HepG2 (cell line): ENCODE results near the gene PRR36. TPM values are rescaled to one million over a fixed set of nuclear protein-coding genes. Genes with fewer than 3 reads are reported as not detected.

Source experiments
- ARNT ChIP-seq: fragments of 450-650 bp; IDR thresholded peaks from 2 replicates; pipeline ENCODE4 v1.6.1; 2017
- HNF4G ChIP-seq, 2 experiments: sonication (generic) in 1 of 2; formaldehyde crosslinking in 1 of 2; IDR thresholded peaks; 2 replicates each; pipeline versions ENCODE4 v1.4.0 to v1.6.1; 2011 to 2020; ENCODE audit warnings: borderline replicate concordance in 2 of 2, low read depth in 2 of 2, mild to moderate bottlenecking in 2 of 2, low read length in 1 of 2, missing genetic modification reagents in 1 of 2, moderate library complexity in 1 of 2
- MXI1 ChIP-seq: IDR thresholded peaks from 3 replicates; pipeline ENCODE4 v1.6.1; 2012; ENCODE audit warnings: low read depth, low read length, inconsistent platforms, borderline replicate concordance
- NAIF1 ChIP-seq: sonication (generic); formaldehyde crosslinking; IDR thresholded peaks from 2 replicates; pipeline ENCODE4 v1.5.0; 2020; ENCODE audit warnings: mild to moderate bottlenecking, missing genetic modification reagents, borderline replicate concordance
- PLRG1 ChIP-seq: fragments of 450-650 bp; conservative IDR thresholded peaks from 2 replicates; pipeline ENCODE4 v1.6.1; 2016
- POLR2G ChIP-seq: fragments of 200-400 bp; formaldehyde crosslinking; IDR thresholded peaks from 2 replicates; pipeline ENCODE4 v1.6.1; 2018; ENCODE audit warnings: mild to moderate bottlenecking, low read depth, low read length, moderate library complexity
- ZBTB4 ChIP-seq: sonication (generic); formaldehyde crosslinking; IDR thresholded peaks from 2 replicates; pipeline ENCODE4 v1.4.0; 2020; ENCODE audit warnings: missing genetic modification reagents, mild to moderate bottlenecking, borderline replicate concordance
- ZNF121 ChIP-seq: sonication (generic); formaldehyde crosslinking; IDR thresholded peaks from 2 replicates; pipeline ENCODE4 v1.5.0; 2020; ENCODE audit warnings: mild to moderate bottlenecking, missing genetic modification reagents
- ZNF138 ChIP-seq: sonication (generic); formaldehyde crosslinking; IDR thresholded peaks from 2 replicates; pipeline ENCODE4 v1.5.0; 2020; ENCODE audit warnings: mild to moderate bottlenecking, low read depth, missing genetic modification reagents
- ZNF143 ChIP-seq: sonication (generic); formaldehyde crosslinking; IDR thresholded peaks from 2 replicates; pipeline ENCODE4 v1.4.0; 2020; ENCODE audit warnings: missing genetic modification reagents
- ZNF180 ChIP-seq: sonication (generic); formaldehyde crosslinking; IDR thresholded peaks from 2 replicates; pipeline ENCODE4 v1.4.0; 2020; ENCODE audit warnings: low read depth, missing genetic modification reagents, borderline replicate concordance
- ZNF431 ChIP-seq: sonication (generic); formaldehyde crosslinking; IDR thresholded peaks from 2 replicates; pipeline ENCODE4 v1.9.0; 2022; ENCODE audit warnings: missing genetic modification reagents, low read depth, mild to moderate bottlenecking, borderline replicate concordance
- ZNF468 ChIP-seq: sonication (generic); formaldehyde crosslinking; IDR thresholded peaks from 2 replicates; pipeline ENCODE4 v1.8.0; 2022; ENCODE audit warnings: mild to moderate bottlenecking, moderate library complexity, missing genetic modification reagents
- ZNF577 ChIP-seq: sonication (generic); formaldehyde crosslinking; IDR thresholded peaks from 2 replicates; pipeline ENCODE4 v1.4.0; 2020; ENCODE audit warnings: mild to moderate bottlenecking, low read depth, missing genetic modification reagents, borderline replicate concordance
- ZNF670 ChIP-seq: sonication (generic); formaldehyde crosslinking; IDR thresholded peaks from 2 replicates; pipeline ENCODE4 v1.8.0; 2022; ENCODE audit warnings: mild to moderate bottlenecking, missing genetic modification reagents, borderline replicate concordance
- ZNF772 ChIP-seq: sonication (generic); formaldehyde crosslinking; IDR thresholded peaks from 2 replicates; pipeline ENCODE4 v1.5.0; 2020; ENCODE audit warnings: mild to moderate bottlenecking, missing genetic modification reagents
- ZUFSP ChIP-seq: sonication (generic); formaldehyde crosslinking; IDR thresholded peaks from 2 replicates; pipeline ENCODE4 v1.9.0; 2021; ENCODE audit warnings: missing genetic modification reagents, mild to moderate bottlenecking, borderline replicate concordance
- polyA plus RNA-seq, 8 experiments: library from polyadenylated mRNA; depleted of rRNA in 3 of 8; stranded (reverse) in 7 of 8; unstranded in 1 of 8; fragments of >200 nt; fragmentation: Illumina TruSeq in 4 of 8; extraction: Trizol in 4 of 8; gene quantifications; 2 replicates each; pipeline versions ENCODE4 v1.2.1 to v1.2.3, GENCODE V29; 2011 to 2016; ENCODE audit warnings: low read depth in 4 of 8, missing spikeins in 1 of 8, mixed read lengths in 1 of 8; ENCODE audit not compliant: insufficient read depth in 1 of 8
- total RNA-seq, 5 experiments: library from RNA; depleted of rRNA; stranded (reverse); fragments of >200 nt; fragmentation: Illumina TruSeq; extraction: Trizol; gene quantifications; 2 replicates each; pipeline ENCODE4 v1.2.3, GENCODE V29; 2016; ENCODE audit warnings: low read depth in 1 of 5
- TF ChIP-seq, protein P1 (sequence below): sonication (generic); formaldehyde crosslinking; IDR thresholded peaks from 2 replicates; pipeline ENCODE4 v1.8.1; 2023; ENCODE audit warnings: mild to moderate bottlenecking, missing genetic modification reagents
- TF ChIP-seq, protein P2 (sequence below): sonication (generic); formaldehyde crosslinking; IDR thresholded peaks from 2 replicates; pipeline ENCODE4 v1.4.0; 2020; ENCODE audit warnings: mild to moderate bottlenecking, missing genetic modification reagents

Gene PRR36
- total and polyA plus RNA-seq, 2 of the 13 experiments (the other 11 are each of a cell fraction or from before 2014, with no cell fraction given), result 0.07 to 0.17 TPM

- 0 out of 2 replicates have a peak, but pooled peaks have one; percentile 81 for TF ChIP-seq ZBTB4 (CRISPR knock-in tag)
- no peak for TF ChIP-seq ZUFSP
- no peak for TF ChIP-seq ZNF180 (CRISPR knock-in tag)
- no peak for TF ChIP-seq PLRG1
- TF ChIP-seq ZNF143 (CRISPR knock-in tag), result 0 out of 2 replicates have a peak, but pooled peaks have one; percentile 29
- no peak; the same call in 1 of the 2 replicates for TF ChIP-seq POLR2G
- TF ChIP-seq HNF4G (IDR thresholded peaks at IDR 0.05; ENCODE audit: borderline replicate concordance, low read depth, low read length), result peak; percentile 90
- peak; percentile 35; the same call in 1 of the 2 replicates for TF ChIP-seq HNF4G (CRISPR knock-in tag; IDR thresholded peaks at IDR 0.05; ENCODE audit: borderline replicate concordance, low read depth)
- no peak for TF ChIP-seq ARNT
- no peak for TF ChIP-seq NAIF1 (CRISPR knock-in tag)
- TF ChIP-seq ZNF772, result peak; percentile 81; the same call in 1 of the 2 replicates
- TF ChIP-seq MXI1, result peak; percentile 49; the same call in 1 of the 3 replicates
- 0 out of 2 replicates have a peak, but pooled peaks have one; percentile 69 for TF ChIP-seq ZNF431 (CRISPR knock-in tag)
- TF ChIP-seq, protein P1, sequence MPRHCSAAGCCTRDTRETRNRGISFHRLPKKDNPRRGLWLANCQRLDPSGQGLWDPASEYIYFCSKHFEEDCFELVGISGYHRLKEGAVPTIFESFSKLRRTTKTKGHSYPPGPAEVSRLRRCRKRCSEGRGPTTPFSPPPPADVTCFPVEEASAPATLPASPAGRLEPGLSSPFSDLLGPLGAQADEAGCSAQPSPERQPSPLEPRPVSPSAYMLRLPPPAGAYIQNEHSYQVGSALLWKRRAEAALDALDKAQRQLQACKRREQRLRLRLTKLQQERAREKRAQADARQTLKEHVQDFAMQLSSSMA (CRISPR knock-in tag), result no peak
- no peak for TF ChIP-seq ZNF468 (CRISPR knock-in tag)
- no peak for TF ChIP-seq ZNF670 (CRISPR knock-in tag)
- no peak for TF ChIP-seq ZNF577 (CRISPR knock-in tag)
- TF ChIP-seq, protein P2, sequence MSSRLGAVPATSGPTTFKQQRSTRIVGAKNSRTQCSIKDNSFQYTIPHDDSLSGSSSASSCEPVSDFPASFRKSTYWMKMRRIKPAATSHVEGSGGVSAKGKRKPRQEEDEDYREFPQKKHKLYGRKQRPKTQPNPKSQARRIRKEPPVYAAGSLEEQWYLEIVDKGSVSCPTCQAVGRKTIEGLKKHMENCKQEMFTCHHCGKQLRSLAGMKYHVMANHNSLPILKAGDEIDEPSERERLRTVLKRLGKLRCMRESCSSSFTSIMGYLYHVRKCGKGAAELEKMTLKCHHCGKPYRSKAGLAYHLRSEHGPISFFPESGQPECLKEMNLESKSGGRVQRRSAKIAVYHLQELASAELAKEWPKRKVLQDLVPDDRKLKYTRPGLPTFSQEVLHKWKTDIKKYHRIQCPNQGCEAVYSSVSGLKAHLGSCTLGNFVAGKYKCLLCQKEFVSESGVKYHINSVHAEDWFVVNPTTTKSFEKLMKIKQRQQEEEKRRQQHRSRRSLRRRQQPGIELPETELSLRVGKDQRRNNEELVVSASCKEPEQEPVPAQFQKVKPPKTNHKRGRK (CRISPR knock-in tag), result no peak
- TF ChIP-seq ZNF138 (CRISPR knock-in tag), result no peak
- no peak for TF ChIP-seq ZNF121
These were observed 44.6 kb upstream of the PRR36 start (continued) for GRCh38 chr19:7918615-7919421.
